Measurements from ENCODE around the gene MTR. TPM values are rescaled to one million over a fixed set of nuclear protein-coding genes. Genes with fewer than 3 reads are reported as not detected.

Gene MTR
- total RNA-seq = 29.9 and 36.2 TPM in 2 replicates

GRCh38 chr1:236795035-236795756 is at the start of gene MTR:
Gene MTR, plus strand, starts transcription at chr1:236795292. Its CDS starts 412 bp downstream, at chr1:236795704.

Other genes starting within 250 kb of the MTR start
- 36.4 and 43.3 TPM in 2 replicates for gene HEATR1, start 190.8 kb upstream of the MTR start, total RNA-seq
- gene ACTN2, start 108.8 kb upstream of the MTR start, total RNA-seq = 0.32 TPM in 1 of 2 replicates, not detected in the other
- gene MT1HL1, start 209.1 kb downstream of the MTR start, total RNA-seq = not detected in 2 replicates
- not detected in 2 replicates for gene RYR2, start 246.9 kb downstream of the MTR start, total RNA-seq

Measured in epithelial cell of umbilical artery (primary cell).